SH-SY5Y (cell line): ENCODE results near the gene EGFLAM.

Source experiments
- GATA2 ChIP-seq: IDR thresholded peaks from 2 replicates; pipeline ENCODE4 v1.6.1; 2011; ENCODE audit warnings: mild to moderate bottlenecking, low read depth, low read length
- GATA3 ChIP-seq: IDR thresholded peaks from 2 replicates; pipeline ENCODE4 v1.6.1; 2011; ENCODE audit warnings: low read depth, mild to moderate bottlenecking, low read length, moderate library complexity

DNA sequence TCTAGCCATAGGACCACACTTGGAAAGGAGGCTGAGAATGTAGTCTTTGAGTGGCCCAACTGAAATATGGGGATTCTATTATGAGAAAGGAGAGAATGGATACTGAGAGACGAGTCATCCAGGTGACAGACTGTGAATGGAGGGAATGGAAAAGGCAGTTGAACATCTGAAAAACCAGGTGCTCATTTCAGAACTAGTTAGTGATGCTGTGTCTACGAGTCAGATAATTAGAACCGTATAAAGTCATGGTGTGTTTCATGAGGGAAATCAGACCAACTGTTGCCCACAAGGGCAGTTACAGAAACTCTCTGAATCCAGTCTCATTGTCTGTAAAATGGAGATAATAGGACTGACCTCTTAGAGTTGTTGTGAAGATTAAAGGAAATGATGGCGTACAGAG lies 86.5 kb downstream of the EGFLAM start:
- TF ChIP-seq GATA2 (no peak), GATA3 (no peak)
